ENCODE results near the gene PPM1D.

- TF ChIP-seq POLR2AphosphoS5 (IDR thresholded peaks at IDR 0.05) (no peak), POLR2A (IDR thresholded peaks at IDR 0.05) (no peak)
Observed at GRCh38 chr17:60555786-60556185, 44.2 kb upstream of the PPM1D start.
